Peyer's patch (tissue), 4 donors: ENCODE data around the gene SIX3.

Experiments used
- POLR2A ChIP-seq, 2 donors: fragments of 450-650 bp; IDR thresholded peaks; one replicate each; pipeline ENCODE4 v1.5.1; 2017; ENCODE audit warnings: antibody characterized with exemption in 2 of 2, mild to moderate bottlenecking in 2 of 2, moderate library complexity in 2 of 2
- TF ChIP-seq, protein P1 (sequence below), 6 experiments: fragments of 450-650 bp in 4 of 6; fragments of 200-600 bp in 2 of 6; sonication (generic) in 1 of 6; IDR thresholded peaks; one replicate each; pipeline ENCODE4 v1.5.1; 2017 to 2019; ENCODE audit warnings: antibody characterized with exemption in 6 of 6, mild to moderate bottlenecking in 3 of 6, moderate library complexity in 1 of 6

DNA sequence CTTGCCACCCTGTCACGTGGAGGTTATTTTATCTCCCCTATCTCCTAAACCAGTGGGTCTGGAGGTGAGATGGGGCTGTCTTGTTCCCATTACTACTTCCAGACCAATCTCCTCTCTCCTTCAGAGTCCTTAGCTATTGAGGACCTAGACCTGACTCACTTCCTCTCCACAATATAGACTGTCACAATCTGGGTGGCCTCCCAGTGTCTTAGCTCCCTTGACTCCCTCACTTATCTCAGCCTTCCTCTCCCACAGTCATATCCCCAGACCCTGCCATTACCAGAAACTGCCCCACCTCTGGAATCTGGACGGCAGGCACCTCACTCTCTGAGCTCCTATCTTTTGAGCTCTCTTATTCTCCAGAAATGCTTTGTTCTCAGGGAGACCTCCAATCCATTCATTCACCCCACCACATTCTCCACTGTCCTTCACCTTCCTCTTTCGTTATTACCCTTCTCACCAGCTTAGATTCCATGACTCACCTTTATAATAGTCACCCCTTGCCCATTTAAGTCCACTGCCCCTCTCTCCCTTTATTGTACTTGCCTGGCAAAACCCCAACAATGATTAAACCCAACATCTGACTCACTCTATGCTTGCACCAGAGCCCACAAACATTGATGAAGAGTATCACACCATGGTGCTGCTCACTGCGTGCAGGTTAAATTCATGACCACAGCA is 23.3 kb upstream of the SIX3 start:
- TF ChIP-seq, protein P1, sequence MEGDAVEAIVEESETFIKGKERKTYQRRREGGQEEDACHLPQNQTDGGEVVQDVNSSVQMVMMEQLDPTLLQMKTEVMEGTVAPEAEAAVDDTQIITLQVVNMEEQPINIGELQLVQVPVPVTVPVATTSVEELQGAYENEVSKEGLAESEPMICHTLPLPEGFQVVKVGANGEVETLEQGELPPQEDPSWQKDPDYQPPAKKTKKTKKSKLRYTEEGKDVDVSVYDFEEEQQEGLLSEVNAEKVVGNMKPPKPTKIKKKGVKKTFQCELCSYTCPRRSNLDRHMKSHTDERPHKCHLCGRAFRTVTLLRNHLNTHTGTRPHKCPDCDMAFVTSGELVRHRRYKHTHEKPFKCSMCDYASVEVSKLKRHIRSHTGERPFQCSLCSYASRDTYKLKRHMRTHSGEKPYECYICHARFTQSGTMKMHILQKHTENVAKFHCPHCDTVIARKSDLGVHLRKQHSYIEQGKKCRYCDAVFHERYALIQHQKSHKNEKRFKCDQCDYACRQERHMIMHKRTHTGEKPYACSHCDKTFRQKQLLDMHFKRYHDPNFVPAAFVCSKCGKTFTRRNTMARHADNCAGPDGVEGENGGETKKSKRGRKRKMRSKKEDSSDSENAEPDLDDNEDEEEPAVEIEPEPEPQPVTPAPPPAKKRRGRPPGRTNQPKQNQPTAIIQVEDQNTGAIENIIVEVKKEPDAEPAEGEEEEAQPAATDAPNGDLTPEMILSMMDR (IDR thresholded peaks at IDR 0.05): no peak
- no peak for TF ChIP-seq POLR2A (IDR thresholded peaks at IDR 0.05)
